HG02571 (cell line): ENCODE data around the gene RNF144B.

Experiments used
- ATAC-seq: cut with Tn5 transposase; IDR thresholded peaks from one replicate; pipeline ENCODE4 v1.9.1; 2021; ENCODE audit warnings: mild to moderate bottlenecking, moderate library complexity; ENCODE audit not compliant: unreplicated experiment

Gene RNF144B

GRCh38 chr6:18478610-18479009 lies 91.5 kb downstream of the RNF144B start:
- ATAC-seq: no peak

GRCh38 chr6:18481870-18482269 lies 94.7 kb downstream of the RNF144B start:
- no peak for ATAC-seq

GRCh38 chr6:18485660-18486435 lies 98.7 kb downstream of the RNF144B start:
- ATAC-seq: no peak

GRCh38 chr6:18488004-18488403 lies 100.9 kb downstream of the RNF144B start:
- no peak for ATAC-seq

GRCh38 chr6:18488526-18489270 lies 101.5 kb downstream of the RNF144B start:
- no peak for ATAC-seq

- no peak for ATAC-seq
Measured at GRCh38 chr6:18489335-18489734, 102.2 kb downstream of the RNF144B start.

- ATAC-seq: no peak
Measured at GRCh38 chr6:18491308-18492045, 104.3 kb downstream of the RNF144B start.

- ATAC-seq: no peak
Measured at GRCh38 chr6:18492972-18493371, 105.8 kb downstream of the RNF144B start.

GRCh38 chr6:18493382-18493891 lies 106.3 kb downstream of the RNF144B start:
- no peak for ATAC-seq

GRCh38 chr6:18493925-18494324 lies 106.8 kb downstream of the RNF144B start:
- no peak for ATAC-seq

- no peak for ATAC-seq
Measured at GRCh38 chr6:18495236-18495635, 108.1 kb downstream of the RNF144B start.

GRCh38 chr6:18496462-18496861 lies 109.3 kb downstream of the RNF144B start:
- ATAC-seq: no peak

- ATAC-seq: no peak
Measured at GRCh38 chr6:18497006-18497405, 109.9 kb downstream of the RNF144B start.

- no peak for ATAC-seq
Measured at GRCh38 chr6:18498408-18498807, 111.3 kb downstream of the RNF144B start.

- no peak for ATAC-seq
Measured at GRCh38 chr6:18500921-18501662, 113.9 kb downstream of the RNF144B start.

GRCh38 chr6:18501663-18502013 lies 114.5 kb downstream of the RNF144B start:
- no peak for ATAC-seq

GRCh38 chr6:18503206-18503592 lies 116.0 kb downstream of the RNF144B start:
- no peak for ATAC-seq

- no peak for ATAC-seq
Measured at GRCh38 chr6:18503593-18504231, 116.6 kb downstream of the RNF144B start.

- ATAC-seq: no peak
Measured at GRCh38 chr6:18504232-18504596, 117.1 kb downstream of the RNF144B start.

GRCh38 chr6:18506382-18507017 lies 119.3 kb downstream of the RNF144B start:
- no peak for ATAC-seq
